B cell (primary cell): Measurements from ENCODE around the gene RBM28. TPM values are rescaled to one million over a fixed set of nuclear protein-coding genes. Genes with fewer than 3 reads are reported as not detected.

Source experiments
- ATAC-seq: fragments of 200-7000 bp; cut with Tn5 transposase; one replicate; pipeline ENCODE4 v1.10.0; 2021; ENCODE audit warnings: low read depth, mild to moderate bottlenecking, moderate number of reproducible peaks, moderate library complexity
- CTCF ChIA-PET: fragments of 350-600 bp; sonication (Branson Sonifier 250); formaldehyde crosslinking; loops from one replicate; lab custom pipeline; 2021; ENCODE audit warnings: antibody characterized with exemption, inconsistent platforms; lab: Charles Lee
- POLR2A ChIA-PET: fragments of 350-600 bp; sonication (Branson Sonifier 250); formaldehyde crosslinking; loops from one replicate; lab custom pipeline; 2021; ENCODE audit warnings: antibody characterized with exemption; lab: Charles Lee
- DNase-seq: peaks from one replicate; pipeline ENCODE4 v3.0.0; 2013
- H2AFZ ChIP-seq: 2 replicates; pipeline ENCODE4 v1.6.1; 2012; ENCODE audit warnings: mild to moderate bottlenecking, low read depth, low read length; ENCODE audit not compliant: insufficient read depth, poor library complexity, severe bottlenecking
- H3K27ac ChIP-seq, 2 donors: 1 replicate in 1 of 2; 2 replicates in 1 of 2; pipeline ENCODE4 v1.5.1; 2012 to 2013; ENCODE audit warnings: low read length in 2 of 2, mild to moderate bottlenecking in 2 of 2, moderate library complexity in 1 of 2
- H3K27me3 ChIP-seq, 4 experiments: fragments of 200-600 bp in 1 of 4; sonication (generic) in 1 of 4; replicated peaks in 1 of 4; 1 replicate in 2 of 4; 2 replicates in 2 of 4; pipeline versions ENCODE4 v1.6.1 to v1.7.0; 2013 to 2016; ENCODE audit warnings: low read length in 3 of 4, mild to moderate bottlenecking in 2 of 4, mixed read lengths in 1 of 4, moderate library complexity in 1 of 4; ENCODE audit not compliant: insufficient read depth in 4 of 4, control insufficient read depth in 3 of 4; ENCODE audit errors: control extremely low read depth in 1 of 4
- H3K36me3 ChIP-seq, 2 experiments: replicated peaks in 1 of 2; 1 replicate in 1 of 2; 2 replicates in 1 of 2; pipeline versions ENCODE4 v1.6.1 to v1.7.1; 2013; ENCODE audit warnings: low read length in 1 of 2; ENCODE audit not compliant: insufficient read depth in 2 of 2, control insufficient read depth in 1 of 2; ENCODE audit errors: control extremely low read depth in 1 of 2, extremely low read depth in 1 of 2
- H3K4me1 ChIP-seq, 2 donors: fragments of 200-600 bp in 1 of 2; sonication (generic) in 1 of 2; 1 replicate in 1 of 2; 2 replicates in 1 of 2; pipeline versions ENCODE4 v1.5.1 to v1.6.1; 2013 to 2017; ENCODE audit warnings: low read length in 2 of 2; ENCODE audit not compliant: control insufficient read depth in 2 of 2, insufficient read depth in 2 of 2
- H3K4me2 ChIP-seq: replicated peaks from 2 replicates; pipeline ENCODE3; 2012; ENCODE audit warnings: mild to moderate bottlenecking, low read depth, low read length; ENCODE audit not compliant: poor library complexity, severe bottlenecking
- H3K4me3 ChIP-seq, 5 experiments: fragments of 200-600 bp in 1 of 5; sonication (generic) in 1 of 5; 1 replicate in 3 of 5; 2 replicates in 2 of 5; pipeline versions ENCODE4 v1.5.1 to v1.7.0; 2011 to 2016; ENCODE audit warnings: low read length in 4 of 5, mild to moderate bottlenecking in 4 of 5, low read depth in 2 of 5, control low read depth in 1 of 5, moderate library complexity in 1 of 5; ENCODE audit not compliant: insufficient read depth in 1 of 5; ENCODE audit errors: control extremely low read depth in 1 of 5, extremely low read depth in 1 of 5
- H3K79me2 ChIP-seq: fragments of 200-600 bp; sonication (generic); one replicate; pipeline ENCODE4 v1.6.0; 2016; ENCODE audit warnings: low read length; ENCODE audit not compliant: control insufficient read depth, insufficient read depth
- H3K9ac ChIP-seq: fragments of 200-600 bp; sonication (generic); 2 replicates; pipeline ENCODE4 v1.6.1; 2017; ENCODE audit warnings: mild to moderate bottlenecking, low read length, moderate library complexity
- H3K9me3 ChIP-seq, 3 donors: one replicate each; pipeline versions ENCODE4 v1.6.1 to v1.7.1; 2013; ENCODE audit warnings: low read length in 2 of 3; ENCODE audit not compliant: control insufficient read depth in 2 of 3, insufficient read depth in 1 of 3; ENCODE audit errors: control extremely low read depth in 1 of 3
- H4K20me1 ChIP-seq: 2 replicates; pipeline ENCODE4 v1.6.0; 2012; ENCODE audit warnings: mild to moderate bottlenecking, low read length; ENCODE audit not compliant: insufficient read depth, control insufficient read depth, poor library complexity, severe bottlenecking
- H3K27ac Mint-ChIP-seq: one replicate; pipeline ENCODE4 v1.8.0; 2021; ENCODE audit warnings: mixed read lengths
- H3K27me3 Mint-ChIP-seq: one replicate; pipeline ENCODE4 v1.8.0; 2021; ENCODE audit warnings: mixed read lengths
- H3K4me1 Mint-ChIP-seq: one replicate; pipeline ENCODE4 v1.8.0; 2021; ENCODE audit warnings: mixed read lengths
- H3K4me3 Mint-ChIP-seq: one replicate; pipeline ENCODE4 v1.8.0; 2021; ENCODE audit warnings: mixed read lengths
- H3K9me3 Mint-ChIP-seq: one replicate; pipeline ENCODE4 v1.8.0; 2022; ENCODE audit warnings: mixed read lengths; ENCODE audit not compliant: insufficient read depth
- EZH2 ChIP-seq: IDR thresholded peaks from 2 replicates; pipeline ENCODE4 v1.6.1; 2012; ENCODE audit warnings: borderline replicate concordance, low read depth, mild to moderate bottlenecking, moderate library complexity, low read length; ENCODE audit not compliant: insufficient read depth, poor library complexity, severe bottlenecking
- WGBS: methylation state at CpG from one replicate; pipeline ENCODE4 v1.1.5; 2013; ENCODE audit warnings: missing lambda C conversion rate; ENCODE audit not compliant: insufficient coverage; 5-methylcytosine and 5-hydroxymethylcytosine counted together
- intact Hi-C: fragments of 100-400 bp; cut with micrococcal nuclease; formaldehyde crosslinking; loops from one replicate; pipeline ENCODE4 v1.10.0; 2022
- polyA plus RNA-seq: library from polyadenylated mRNA; depleted of rRNA; stranded (reverse); fragments of >200 nt; gene quantifications from 2 replicates; pipeline ENCODE4 v1.2.3, GENCODE V29; 2012
- total RNA-seq, 2 donors: library from RNA; stranded (reverse); fragments of 120-200 nt in 1 of 2; gene quantifications; 1 replicate in 1 of 2; 2 replicates in 1 of 2; pipeline versions ENCODE4 v1.2.3 to v1.2.4, GENCODE V29; 2013 to 2022
- TF ChIP-seq, protein P1 (sequence below): fragments of 200-600 bp; IDR thresholded peaks from one replicate; pipeline ENCODE4 v1.8.0; 2022; ENCODE audit warnings: antibody characterized with exemption, mild to moderate bottlenecking

Gene RBM28
- total and polyA plus RNA-seq, 2 donors (not counting 1 experiment from before 2014, with no cell fraction given): 10.7 to 46.2 TPM

DNA sequence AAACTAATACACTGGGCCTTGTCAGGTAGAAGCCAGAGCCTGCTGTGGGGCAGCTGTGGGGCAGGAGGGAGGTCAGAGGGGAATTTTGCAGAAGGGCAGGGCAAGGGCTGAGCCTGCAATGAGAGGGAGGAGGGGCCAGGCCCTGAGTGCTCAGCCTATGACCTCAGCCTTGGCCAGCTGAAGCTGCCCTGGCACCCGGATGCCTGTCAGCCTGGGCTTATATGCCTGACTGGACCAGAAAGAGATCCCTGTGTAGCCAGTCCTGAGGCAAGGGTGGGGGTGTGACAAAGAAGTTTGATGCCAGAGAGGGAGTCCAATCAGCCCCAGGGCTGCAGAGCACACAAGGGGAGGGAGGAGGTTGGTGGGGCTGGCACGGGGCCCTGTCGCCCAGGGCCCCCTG, 40.1 kb upstream of the RBM28 start:
- H3K36me3 ChIP-seq: no peaks in the 10 kb centered on the region
- WGBS: 89% methylated on average over 1 of the region's 3 CpGs
- H3K9me3 ChIP-seq: no peaks in the 10 kb centered on the region
- H4K20me1 ChIP-seq: no peaks in the 10 kb centered on the region
- no peak overlapping the region for H3K4me2 ChIP-seq
- peaks cover 0 to 10% (median 3%) of the 10 kb centered on the region in 4 experiments for H3K27me3 ChIP-seq
- POLR2A ChIA-PET: no interaction called here
- H2AFZ ChIP-seq: no peak overlapping the region
- DNase-seq (peak; percentile 1), ATAC-seq (no peak)
- no peaks in the 10 kb centered on the region for H3K9me3 Mint-ChIP-seq
- H3K9ac ChIP-seq: no peak overlapping the region
- CTCF ChIA-PET: interaction anchor here (1.4 kb wide), 1 partner anchor 14 kb away, joined by 7 read pairs; no protein-coding TSS in a partner anchor
- H3K4me3 Mint-ChIP-seq: no peak overlapping the region
- intact Hi-C loops: no loop called here
- H3K27ac ChIP-seq: no peak overlapping the region
- H3K79me2 ChIP-seq: no peaks in the 10 kb centered on the region
- no peak overlapping the region for H3K27ac Mint-ChIP-seq
- no peak overlapping the region for H3K4me3 ChIP-seq
- H3K4me1 Mint-ChIP-seq: peaks cover 3% of the 10 kb centered on the region
- H3K4me1 ChIP-seq: peaks cover 0 to 7% of the 10 kb centered on the region in 2 donors
- TF ChIP-seq, protein P1, sequence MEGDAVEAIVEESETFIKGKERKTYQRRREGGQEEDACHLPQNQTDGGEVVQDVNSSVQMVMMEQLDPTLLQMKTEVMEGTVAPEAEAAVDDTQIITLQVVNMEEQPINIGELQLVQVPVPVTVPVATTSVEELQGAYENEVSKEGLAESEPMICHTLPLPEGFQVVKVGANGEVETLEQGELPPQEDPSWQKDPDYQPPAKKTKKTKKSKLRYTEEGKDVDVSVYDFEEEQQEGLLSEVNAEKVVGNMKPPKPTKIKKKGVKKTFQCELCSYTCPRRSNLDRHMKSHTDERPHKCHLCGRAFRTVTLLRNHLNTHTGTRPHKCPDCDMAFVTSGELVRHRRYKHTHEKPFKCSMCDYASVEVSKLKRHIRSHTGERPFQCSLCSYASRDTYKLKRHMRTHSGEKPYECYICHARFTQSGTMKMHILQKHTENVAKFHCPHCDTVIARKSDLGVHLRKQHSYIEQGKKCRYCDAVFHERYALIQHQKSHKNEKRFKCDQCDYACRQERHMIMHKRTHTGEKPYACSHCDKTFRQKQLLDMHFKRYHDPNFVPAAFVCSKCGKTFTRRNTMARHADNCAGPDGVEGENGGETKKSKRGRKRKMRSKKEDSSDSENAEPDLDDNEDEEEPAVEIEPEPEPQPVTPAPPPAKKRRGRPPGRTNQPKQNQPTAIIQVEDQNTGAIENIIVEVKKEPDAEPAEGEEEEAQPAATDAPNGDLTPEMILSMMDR: no peak
- no peak for TF ChIP-seq EZH2
- no peaks in the 10 kb centered on the region for H3K27me3 Mint-ChIP-seq

DNA sequence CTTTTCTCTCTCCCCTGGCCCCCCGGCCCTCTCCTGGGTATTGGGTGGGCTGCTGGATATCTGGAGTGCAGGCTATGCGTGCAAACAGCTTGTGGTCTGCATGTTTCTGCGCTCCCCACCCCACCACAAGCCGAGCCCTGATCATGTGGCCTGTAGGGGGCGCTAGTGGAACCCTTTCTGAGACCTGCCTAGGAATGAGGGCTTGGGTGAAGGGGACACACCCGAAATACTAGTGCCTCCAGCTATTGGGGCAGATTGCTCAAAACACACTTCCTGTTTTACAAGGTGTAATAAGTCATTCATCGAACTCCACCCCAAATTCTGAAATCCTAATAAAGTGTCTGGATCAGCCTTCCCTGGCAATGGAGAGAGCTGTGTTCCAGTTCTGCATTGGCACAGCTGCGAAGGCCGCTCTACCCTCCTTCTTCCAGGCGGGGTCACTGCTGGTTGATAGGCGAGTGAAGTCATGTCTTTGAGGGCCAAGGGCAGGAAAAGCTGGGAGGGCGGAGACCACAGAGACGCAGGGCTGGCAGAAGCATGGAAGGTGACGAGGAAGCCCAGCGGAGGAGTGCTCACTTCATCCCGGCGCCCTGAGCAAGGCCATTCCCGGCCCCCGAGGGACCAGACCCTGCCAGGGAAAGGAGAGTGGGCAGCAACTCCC, 37.6 kb upstream of the RBM28 start:
- Histone ChIP-seq H3K9me3 (no peaks in the 10 kb centered on the region), H3K27ac (no peak overlapping the region), H3K79me2 (no peaks in the 10 kb centered on the region), H3K4me3 (no peak overlapping the region), H3K4me1 (no peaks in the 10 kb centered on the region), H2AFZ (no peak overlapping the region), H3K4me2 (no peak overlapping the region), H3K9ac (no peak overlapping the region), H3K36me3 (no peaks in the 10 kb centered on the region), H3K27me3 (no peaks in the 10 kb centered on the region), H4K20me1 (no peaks in the 10 kb centered on the region)
- H3K27ac Mint-ChIP-seq: no peak overlapping the region
- WGBS: 92% methylated on average over 13 of the region's 19 CpGs
- H3K9me3 Mint-ChIP-seq: no peaks in the 10 kb centered on the region
- intact Hi-C loops: no loop called here
- no peaks in the 10 kb centered on the region for H3K4me1 Mint-ChIP-seq
- peaks cover 7% of the 10 kb centered on the region for H3K27me3 Mint-ChIP-seq
- POLR2A ChIA-PET: no interaction called here
- no peak for ATAC-seq
- TF ChIP-seq EZH2: no peak
- TF ChIP-seq, protein P1: peak; percentile 25
- no peak for DNase-seq
- CTCF ChIA-PET: interaction anchor here (0.8 to 2.2 kb wide), 4 partner anchors 10 to 78 kb away, joined by 3 to 5 read pairs (median 3); partner anchors contain the start of gene RBM28
- H3K4me3 Mint-ChIP-seq: no peak overlapping the region
